ENCODE results near the gene TRMT11. TPM values are rescaled to one million over a fixed set of nuclear protein-coding genes. Genes with fewer than 3 reads are reported as not detected.
"Not testable (repeated sequence)": the region's sequence is repeated elsewhere in the genome, so short reads cannot be mapped to it uniquely, and the experiment has no call there.

The TRMT11 gene
- total RNA-seq, 1 donor from 2014 or later = 105 TPM

GRCh38 chr6:125947615-125948014, 38.7 kb upstream of the TRMT11 start:
- Histone ChIP-seq H3K9me3 (ENCODE audit: low read depth) (no peaks in the 10 kb centered on the region), H4K20me1 (ENCODE audit: low read depth) (no peaks in the 10 kb centered on the region), H3K27me3 (no peaks in the 10 kb centered on the region), H3K4me1 (no peaks in the 10 kb centered on the region), H3K27ac (no peak overlapping the region), H2AFZ (replicated peaks) (no peak overlapping the region), H3K4me3 (no peak overlapping the region), H3K79me2 (ENCODE audit: low read depth) (no peaks in the 10 kb centered on the region), H3K4me2 (no peak overlapping the region), H3K36me3 (no peaks in the 10 kb centered on the region), H3K9ac (no peak overlapping the region), H3F3A (ENCODE audit: low read depth) (no peaks in the 10 kb centered on the region)
- H3K4me1 Mint-ChIP-seq = no peaks in the 10 kb centered on the region
- H3K27me3 Mint-ChIP-seq (ENCODE audit: insufficient read depth, low read depth) = peaks cover 2% of the 10 kb centered on the region
- DNase-seq (ENCODE audit: low spot score) = no peak
- no peak for TF ChIP-seq EZH2 (IDR thresholded peaks at IDR 0.05)
- TF ChIP-seq CTCF (IDR thresholded peaks at IDR 0.05) = no peak
- no peak for TF ChIP-seq EZH2phosphoT487 (IDR thresholded peaks at IDR 0.05)
- no peaks in the 10 kb centered on the region for H3K9me3 Mint-ChIP-seq
- no peaks in the 10 kb centered on the region for H3K36me3 Mint-ChIP-seq
- no peak overlapping the region for H3K27ac Mint-ChIP-seq
- H3K4me3 Mint-ChIP-seq = no peak overlapping the region

GRCh38 chr6:125948455-125948854, 37.9 kb upstream of the TRMT11 start:
- H3K79me2 ChIP-seq (ENCODE audit: low read depth) = no peaks in the 10 kb centered on the region
- Mint-ChIP-seq H3K4me1 (no peaks in the 10 kb centered on the region), H3K27ac (no peak overlapping the region), H3K4me3 (no peak overlapping the region), H3K36me3 (no peaks in the 10 kb centered on the region), H3K9me3 (no peaks in the 10 kb centered on the region), H3K27me3 (ENCODE audit: insufficient read depth, low read depth) (peaks cover 2% of the 10 kb centered on the region)
- no peak overlapping the region for H2AFZ ChIP-seq (replicated peaks)
- H3F3A ChIP-seq (ENCODE audit: low read depth) = no peaks in the 10 kb centered on the region
- H3K4me2 ChIP-seq = no peak overlapping the region
- H3K9me3 ChIP-seq (ENCODE audit: low read depth) = no peaks in the 10 kb centered on the region
- TF ChIP-seq EZH2 (IDR thresholded peaks at IDR 0.05) (no peak), EZH2phosphoT487 (IDR thresholded peaks at IDR 0.05) (no peak), CTCF (IDR thresholded peaks at IDR 0.05) (no peak)
- no peak overlapping the region for H3K4me3 ChIP-seq
- H3K27me3 ChIP-seq = no peaks in the 10 kb centered on the region
- H3K4me1 ChIP-seq = no peaks in the 10 kb centered on the region
- H3K27ac ChIP-seq = no peak overlapping the region
- H4K20me1 ChIP-seq (ENCODE audit: low read depth) = no peaks in the 10 kb centered on the region
- no peak overlapping the region for H3K9ac ChIP-seq
- no peak for DNase-seq (ENCODE audit: low spot score)
- no peaks in the 10 kb centered on the region for H3K36me3 ChIP-seq

DNA sequence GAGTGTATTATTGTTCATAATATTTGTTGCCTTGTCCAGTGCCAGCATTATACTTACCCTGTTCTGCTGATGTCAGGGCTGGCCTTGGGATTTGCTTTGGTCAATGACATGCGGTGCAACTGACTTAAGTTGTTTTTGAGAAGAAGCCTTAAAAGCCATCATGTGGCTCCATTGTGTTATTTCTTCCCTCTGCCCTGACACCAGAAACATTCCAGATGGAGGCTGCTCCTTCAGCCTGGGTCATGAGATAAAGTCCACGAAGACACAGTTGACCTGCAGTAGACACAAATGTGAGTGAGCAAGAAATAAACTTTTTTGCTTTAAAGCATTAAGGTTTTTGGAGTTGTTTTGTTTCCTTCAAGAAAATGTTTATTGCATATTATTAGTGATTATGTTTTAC, 37.3 kb upstream of the TRMT11 start:
- H2AFZ ChIP-seq (replicated peaks) = no peak overlapping the region
- no peaks in the 10 kb centered on the region for H3K36me3 ChIP-seq
- no peaks in the 10 kb centered on the region for H3K9me3 ChIP-seq (ENCODE audit: low read depth)
- no peaks in the 10 kb centered on the region for H3K27me3 ChIP-seq
- H3K27ac ChIP-seq = no peak overlapping the region
- DNase-seq (ENCODE audit: low spot score) = no peak
- no peaks in the 10 kb centered on the region for H3K36me3 Mint-ChIP-seq
- H3F3A ChIP-seq (ENCODE audit: low read depth) = no peaks in the 10 kb centered on the region
- peaks cover 2% of the 10 kb centered on the region for H3K27me3 Mint-ChIP-seq (ENCODE audit: insufficient read depth, low read depth)
- no peaks in the 10 kb centered on the region for H3K9me3 Mint-ChIP-seq
- no peak overlapping the region for H3K4me2 ChIP-seq
- no peak overlapping the region for H3K4me3 ChIP-seq
- H3K9ac ChIP-seq = no peak overlapping the region
- TF ChIP-seq EZH2phosphoT487 (IDR thresholded peaks at IDR 0.05) = no peak
- no peaks in the 10 kb centered on the region for H3K79me2 ChIP-seq (ENCODE audit: low read depth)
- no peaks in the 10 kb centered on the region for H3K4me1 Mint-ChIP-seq
- no peak overlapping the region for H3K4me3 Mint-ChIP-seq
- H4K20me1 ChIP-seq (ENCODE audit: low read depth) = no peaks in the 10 kb centered on the region
- no peak overlapping the region for H3K27ac Mint-ChIP-seq
- H3K4me1 ChIP-seq = no peaks in the 10 kb centered on the region

GRCh38 chr6:125950293-125950692, 36.0 kb upstream of the TRMT11 start:
- H3K4me1 ChIP-seq = no peaks in the 10 kb centered on the region
- H3K27ac ChIP-seq = no peak overlapping the region
- peaks cover 2% of the 10 kb centered on the region for H3K27me3 Mint-ChIP-seq (ENCODE audit: insufficient read depth, low read depth)
- no peak overlapping the region for H3K4me3 Mint-ChIP-seq
- H3K27ac Mint-ChIP-seq = no peak overlapping the region
- no peak overlapping the region for H3K4me3 ChIP-seq
- no peaks in the 10 kb centered on the region for H3K4me1 Mint-ChIP-seq
- H3K4me2 ChIP-seq = no peak overlapping the region
- H2AFZ ChIP-seq (replicated peaks) = no peak overlapping the region
- no peaks in the 10 kb centered on the region for H4K20me1 ChIP-seq (ENCODE audit: low read depth)
- H3K27me3 ChIP-seq = peaks cover 4% of the 10 kb centered on the region
- no peaks in the 10 kb centered on the region for H3K9me3 Mint-ChIP-seq
- no peaks in the 10 kb centered on the region for H3K79me2 ChIP-seq (ENCODE audit: low read depth)
- TF ChIP-seq EZH2phosphoT487 (IDR thresholded peaks at IDR 0.05) = no peak
- no peak for TF ChIP-seq CTCF (IDR thresholded peaks at IDR 0.05)
- no peak for TF ChIP-seq EZH2 (IDR thresholded peaks at IDR 0.05)
- no peaks in the 10 kb centered on the region for H3K36me3 Mint-ChIP-seq
- peak; percentile 10 for DNase-seq (ENCODE audit: low spot score)
- H3F3A ChIP-seq (ENCODE audit: low read depth) = no peaks in the 10 kb centered on the region
- H3K9ac ChIP-seq = no peak overlapping the region
- no peaks in the 10 kb centered on the region for H3K36me3 ChIP-seq
- H3K9me3 ChIP-seq (ENCODE audit: low read depth) = no peaks in the 10 kb centered on the region

DNA sequence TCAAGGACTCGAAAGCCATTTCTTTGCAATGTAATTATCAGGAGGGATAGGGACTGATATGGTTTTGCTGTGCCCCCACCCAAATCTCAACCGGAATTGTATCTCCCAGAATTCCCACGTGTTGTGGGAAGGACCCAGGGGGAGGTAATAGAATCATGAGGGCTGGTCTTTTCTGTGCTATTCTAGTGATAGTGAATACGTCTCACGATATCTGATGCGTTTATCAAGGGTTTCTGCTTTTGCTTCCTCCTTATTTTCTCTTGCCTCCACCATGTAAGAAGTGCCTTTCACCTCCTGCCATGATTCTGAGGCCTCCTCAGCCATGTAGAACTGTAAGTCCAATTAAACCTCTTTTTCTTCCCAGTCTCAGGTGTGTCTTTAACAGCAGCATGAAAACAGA, 35.6 kb upstream of the TRMT11 start:
- not testable (repeated sequence) for H3K9me3 Mint-ChIP-seq; H3K27me3 ChIP-seq; H3K36me3 Mint-ChIP-seq; H3K4me3 ChIP-seq; H3K36me3 ChIP-seq; H3K4me3 Mint-ChIP-seq; H3K27ac ChIP-seq; H3K79me2 ChIP-seq (ENCODE audit: low read depth); H3K4me2 ChIP-seq; H3K9me3 ChIP-seq (ENCODE audit: low read depth); H3F3A ChIP-seq (ENCODE audit: low read depth); H3K27me3 Mint-ChIP-seq (ENCODE audit: insufficient read depth, low read depth); DNase-seq (ENCODE audit: low spot score); H3K4me1 Mint-ChIP-seq; H4K20me1 ChIP-seq (ENCODE audit: low read depth); H3K4me1 ChIP-seq; H3K9ac ChIP-seq; H3K27ac Mint-ChIP-seq
- peak overlapping the region; percentile 60 for H2AFZ ChIP-seq (replicated peaks)
